Measurements from ENCODE around the gene PGRMC2. TPM values are rescaled to one million over a fixed set of nuclear protein-coding genes. Genes with fewer than 3 reads are reported as not detected.
A peak's percentile ranks its signal among the peaks of the same experiment; 100 is the strongest.

The PGRMC2 gene
- total RNA-seq, 1 donor from 2014 or later: 28.2 TPM

GRCh38 chr4:128289523-128290158 lies 2.0 kb upstream of the PGRMC2 start:
- H3K27ac Mint-ChIP-seq (ENCODE audit: unreplicated experiment): no peak overlapping the region
- H3K4me3 Mint-ChIP-seq (ENCODE audit: unreplicated experiment): no peak overlapping the region
- H3K4me1 Mint-ChIP-seq (ENCODE audit: low read depth, unreplicated experiment): peaks cover 10% of the 10 kb centered on the region
- peaks cover 9% of the 10 kb centered on the region for H3K9me3 Mint-ChIP-seq (ENCODE audit: unreplicated experiment)
- no peaks in the 10 kb centered on the region for H3K36me3 Mint-ChIP-seq (ENCODE audit: unreplicated experiment)
- peaks cover 6% of the 10 kb centered on the region for H3K27me3 Mint-ChIP-seq (ENCODE audit: unreplicated experiment)
- no peak for DNase-seq
- no peak for TF ChIP-seq CTCF (IDR thresholded peaks at IDR 0.05; ENCODE audit: partially characterized antibody, unreplicated experiment)

GRCh38 chr4:128288689-128289106 lies 1.1 kb upstream of the PGRMC2 start:
- peaks cover 9% of the 10 kb centered on the region for H3K9me3 Mint-ChIP-seq (ENCODE audit: unreplicated experiment)
- H3K36me3 Mint-ChIP-seq (ENCODE audit: unreplicated experiment): no peaks in the 10 kb centered on the region
- H3K4me1 Mint-ChIP-seq (ENCODE audit: low read depth, unreplicated experiment): peaks cover 10% of the 10 kb centered on the region
- no peak for TF ChIP-seq CTCF (IDR thresholded peaks at IDR 0.05; ENCODE audit: partially characterized antibody, unreplicated experiment)
- H3K27me3 Mint-ChIP-seq (ENCODE audit: unreplicated experiment): peaks cover 6% of the 10 kb centered on the region
- no peak for DNase-seq
- H3K4me3 Mint-ChIP-seq (ENCODE audit: unreplicated experiment): peak overlapping the region; percentile 91
- H3K27ac Mint-ChIP-seq (ENCODE audit: unreplicated experiment): peak overlapping the region; percentile 93

GRCh38 chr4:128287871-128288688 lies 467 bp upstream of the PGRMC2 start:
- peak overlapping the region; percentile 93 for H3K27ac Mint-ChIP-seq (ENCODE audit: unreplicated experiment)
- H3K36me3 Mint-ChIP-seq (ENCODE audit: unreplicated experiment): no peaks in the 10 kb centered on the region
- peaks cover 9% of the 10 kb centered on the region for H3K9me3 Mint-ChIP-seq (ENCODE audit: unreplicated experiment)
- H3K27me3 Mint-ChIP-seq (ENCODE audit: unreplicated experiment): peaks cover 6% of the 10 kb centered on the region
- TF ChIP-seq CTCF (IDR thresholded peaks at IDR 0.05; ENCODE audit: partially characterized antibody, unreplicated experiment): peak; percentile 35
- H3K4me1 Mint-ChIP-seq (ENCODE audit: low read depth, unreplicated experiment): peaks cover 10% of the 10 kb centered on the region
- peak; percentile 100 for DNase-seq
- H3K4me3 Mint-ChIP-seq (ENCODE audit: unreplicated experiment): peak overlapping the region; percentile 91

- H3K4me1 Mint-ChIP-seq (ENCODE audit: low read depth, unreplicated experiment): peaks cover 10% of the 10 kb centered on the region
- peaks cover 7% of the 10 kb centered on the region for H3K27me3 Mint-ChIP-seq (ENCODE audit: unreplicated experiment)
- peak overlapping the region; percentile 91 for H3K4me3 Mint-ChIP-seq (ENCODE audit: unreplicated experiment)
- no peaks in the 10 kb centered on the region for H3K36me3 Mint-ChIP-seq (ENCODE audit: unreplicated experiment)
- H3K9me3 Mint-ChIP-seq (ENCODE audit: unreplicated experiment): peaks cover 9% of the 10 kb centered on the region
- H3K27ac Mint-ChIP-seq (ENCODE audit: unreplicated experiment): peak overlapping the region; percentile 82
- no peak for DNase-seq
- no peak for TF ChIP-seq CTCF (IDR thresholded peaks at IDR 0.05; ENCODE audit: partially characterized antibody, unreplicated experiment)
Measured at GRCh38 chr4:128286474-128287058, 1.0 kb downstream of the PGRMC2 start.
